GM19238 (cell line): ENCODE data around the gene ZNF853.
A peak's percentile ranks its signal among the peaks of the same experiment; 100 is the strongest.

ENCODE experiments used
- DNase-seq: peaks from one replicate; pipeline ENCODE4 v3.0.0; 2011; ENCODE audit warnings: low spot score; ENCODE audit not compliant: insufficient read length

Gene ZNF853

GRCh38 chr7:6636741-6637543 is 21.5 kb downstream of the ZNF853 start, which contains the start of gene ZNF316:
Gene ZNF316 (plus strand): TSS chr7:6637318. CDS start chr7:6642410, 5,092 bp downstream.
- peak; percentile 89 for DNase-seq

- peak; percentile 95 for DNase-seq
Measured at GRCh38 chr7:6637544-6638229, 22.3 kb downstream of the ZNF853 start.

- no peak for DNase-seq
Measured at GRCh38 chr7:6639032-6639431, 23.6 kb downstream of the ZNF853 start.

DNA sequence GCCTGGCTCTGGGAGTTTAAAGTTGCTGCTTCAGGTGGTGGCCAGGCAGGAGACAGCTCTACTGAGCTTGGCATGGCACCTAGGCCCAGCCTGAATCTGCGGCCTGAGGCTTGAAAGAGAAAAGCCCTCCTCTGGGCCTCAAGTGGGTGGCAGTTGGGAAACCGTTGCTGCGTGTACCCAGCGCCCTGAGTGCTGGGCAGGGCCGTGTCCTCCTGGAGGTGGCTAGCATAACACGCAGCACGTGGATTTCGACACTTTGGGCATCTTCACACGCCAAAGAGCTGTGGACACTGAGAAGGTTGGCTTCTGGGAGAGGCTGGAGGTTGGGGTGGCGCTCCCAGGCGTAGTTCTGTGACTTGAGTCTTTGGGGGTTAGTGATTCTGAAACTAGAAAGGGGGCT is 24.2 kb downstream of the ZNF853 start:
- DNase-seq, result no peak

DNA sequence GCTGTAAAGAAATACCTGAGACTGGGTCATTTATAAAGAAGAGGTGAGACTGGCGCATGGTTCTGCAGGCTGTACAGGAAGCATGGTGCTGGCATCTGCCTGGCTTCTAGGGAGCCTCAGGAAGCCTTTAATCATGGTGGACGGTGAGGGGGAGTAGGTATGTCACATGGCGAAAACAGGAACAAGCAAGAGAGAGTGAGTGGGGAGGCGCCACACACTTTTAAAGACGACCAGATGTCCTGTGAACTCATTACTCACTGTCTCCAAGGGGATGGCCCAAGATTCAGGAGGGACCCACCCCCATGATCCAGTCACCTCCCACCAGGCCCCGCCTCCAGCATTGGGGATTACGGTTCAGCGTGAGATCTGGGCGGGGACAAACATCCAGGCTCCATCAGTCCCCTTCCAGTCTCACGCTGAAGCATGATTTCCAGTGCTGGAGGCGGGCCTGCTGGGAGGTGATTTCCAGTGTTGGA is 24.9 kb downstream of the ZNF853 start:
- no peak for DNase-seq

- no peak for DNase-seq
Measured at GRCh38 chr7:6641305-6642035, 26.1 kb downstream of the ZNF853 start.

DNA sequence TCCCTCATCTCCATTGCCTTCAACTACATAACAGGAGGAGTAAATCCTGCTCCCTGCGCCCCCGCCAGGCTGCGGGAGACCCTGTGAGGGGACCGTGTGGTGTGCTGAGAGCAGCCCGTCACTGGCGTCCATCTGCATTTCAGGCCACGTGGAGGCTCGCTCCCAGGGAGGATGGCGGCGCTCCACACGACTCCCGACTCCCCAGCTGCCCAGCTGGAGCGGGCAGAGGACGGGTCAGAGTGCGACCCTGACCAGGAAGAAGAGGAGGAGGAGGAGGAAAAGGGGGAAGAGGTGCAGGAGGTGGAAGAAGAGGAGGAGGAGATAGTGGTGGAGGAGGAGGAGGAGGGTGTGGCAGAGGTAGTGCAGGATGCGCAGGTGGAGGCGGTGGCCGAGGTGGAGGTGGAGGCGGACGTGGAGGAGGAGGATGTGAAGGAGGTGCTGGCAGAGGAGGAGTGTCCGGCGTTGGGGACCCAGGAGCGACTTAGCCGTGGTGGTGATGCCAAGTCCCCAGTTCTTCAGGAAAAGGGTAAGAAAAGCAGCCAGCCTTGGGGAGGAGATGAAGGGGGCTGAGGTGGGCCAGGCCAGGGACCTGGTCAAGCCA is 26.9 kb downstream of the ZNF853 start:
- DNase-seq, result no peak

DNA sequence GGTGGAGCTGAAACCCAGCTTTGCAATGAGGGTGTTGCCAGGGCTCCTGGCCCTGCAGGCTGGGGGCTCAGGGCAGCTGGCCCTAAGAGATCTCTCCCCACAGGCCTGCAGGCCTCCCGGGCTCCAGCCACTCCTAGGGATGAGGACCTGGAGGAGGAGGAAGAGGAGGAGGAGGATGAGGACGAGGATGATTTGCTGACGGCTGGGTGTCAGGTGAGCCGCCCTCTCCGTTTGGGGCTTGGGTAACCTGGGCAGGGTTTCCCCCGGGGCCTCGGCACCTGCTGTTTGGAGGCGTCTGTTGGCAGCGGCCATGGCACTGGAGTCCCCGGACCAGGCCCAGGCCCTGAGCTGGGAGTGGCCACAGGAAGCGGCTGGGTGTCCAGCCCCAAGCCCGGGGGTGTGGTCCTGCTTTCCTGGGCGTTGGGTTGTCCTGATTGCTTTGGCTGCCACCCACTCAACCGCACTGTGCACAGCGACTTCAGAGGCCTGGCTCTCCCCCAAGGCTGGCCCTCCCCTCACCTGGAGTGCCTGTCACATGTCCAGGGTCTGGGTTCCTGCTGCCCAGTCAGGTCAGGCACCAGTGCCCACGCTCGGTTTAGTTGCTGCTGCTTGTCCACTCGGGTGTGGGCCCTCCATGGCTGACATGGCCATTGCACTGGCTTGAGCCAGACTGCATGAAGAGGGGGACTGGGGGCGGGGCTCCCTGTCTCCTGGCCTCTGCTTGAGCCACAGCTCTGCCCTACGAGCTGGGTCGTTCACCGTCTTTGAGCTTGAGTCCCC is 27.6 kb downstream of the ZNF853 start:
- DNase-seq, result no peak

DNA sequence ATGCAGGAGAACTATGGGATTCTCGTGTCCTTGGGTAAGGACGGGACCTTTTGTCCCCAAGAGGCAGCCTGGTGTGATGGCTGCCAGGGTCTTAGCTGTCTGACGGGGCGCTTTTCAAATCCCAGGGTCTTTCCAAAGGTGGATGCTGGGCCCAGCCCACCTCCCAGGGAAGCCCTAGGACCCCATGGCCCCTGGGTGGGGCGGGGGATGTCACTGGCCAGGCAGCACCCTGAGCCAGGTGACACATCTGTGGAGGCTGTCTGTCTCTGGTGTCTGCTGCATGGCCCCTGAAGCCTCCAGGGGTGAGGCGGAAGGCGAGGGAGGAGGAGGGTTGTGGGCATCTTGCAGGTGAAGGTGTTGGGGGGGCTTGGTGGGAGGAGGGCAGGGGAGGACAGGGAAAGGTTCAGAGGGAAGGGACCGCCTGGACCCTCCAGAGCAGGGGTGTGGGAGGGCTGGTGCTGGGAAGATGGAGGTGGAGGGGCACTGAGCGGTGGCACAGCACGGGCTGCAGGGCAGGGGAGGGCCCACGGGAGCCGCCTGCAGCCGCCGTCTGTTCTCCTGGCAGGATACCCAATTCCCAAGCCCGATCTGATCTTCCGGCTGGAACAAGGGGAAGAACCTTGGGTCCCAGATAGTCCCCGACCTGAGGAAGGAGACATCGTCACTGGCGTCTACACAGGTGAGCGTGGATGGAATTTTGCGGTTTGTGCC is 28.7 kb downstream of the ZNF853 start:
- no peak for DNase-seq

DNA sequence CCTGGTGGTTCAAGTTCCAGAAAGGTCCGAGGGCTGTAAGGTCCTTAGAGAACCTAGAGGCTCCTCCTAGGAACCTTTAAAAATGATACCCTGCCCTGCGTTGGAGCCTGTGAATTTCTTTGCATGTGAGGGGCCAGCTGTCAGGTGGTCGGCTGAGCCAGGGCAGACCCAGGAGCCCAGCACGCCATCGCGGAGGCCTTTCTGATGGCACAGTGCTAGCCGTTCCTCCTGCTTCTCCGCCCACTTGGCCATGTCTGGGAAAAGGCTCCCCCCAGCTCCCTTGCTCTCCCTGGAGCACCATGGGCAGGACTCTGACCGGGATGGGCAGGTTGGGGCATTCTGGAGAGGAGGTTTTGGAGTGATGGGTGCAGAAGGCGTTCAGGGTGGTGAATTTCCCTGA is 29.3 kb downstream of the ZNF853 start:
- DNase-seq, result no peak

- DNase-seq, result no peak
Measured at GRCh38 chr7:6646465-6646864, 31.1 kb downstream of the ZNF853 start.

- DNase-seq, result no peak
Measured at GRCh38 chr7:6647080-6647479, 31.7 kb downstream of the ZNF853 start.

DNA sequence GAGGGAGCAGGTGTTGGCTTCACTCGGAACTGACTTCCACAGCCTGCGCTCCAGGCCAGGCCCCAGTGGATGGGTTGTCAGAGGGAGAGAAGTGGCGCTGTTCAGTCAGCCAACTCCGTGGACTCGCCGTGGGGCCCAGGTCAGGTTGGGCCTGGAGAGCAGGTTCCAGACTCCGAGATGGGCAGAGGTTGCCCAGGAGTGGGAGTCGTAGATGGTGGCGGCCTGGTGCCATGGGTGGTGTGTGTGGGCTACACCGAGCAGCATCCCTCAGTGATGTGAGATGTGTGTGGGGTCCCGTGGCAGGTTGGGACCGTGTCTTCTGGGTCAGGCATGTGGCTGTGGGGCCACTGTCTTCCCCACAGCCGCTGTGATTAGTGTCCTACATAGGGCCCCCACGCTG is 32.1 kb downstream of the ZNF853 start:
- DNase-seq, result no peak

- DNase-seq, result no peak
Measured at GRCh38 chr7:6648066-6648814, 32.8 kb downstream of the ZNF853 start.

DNA sequence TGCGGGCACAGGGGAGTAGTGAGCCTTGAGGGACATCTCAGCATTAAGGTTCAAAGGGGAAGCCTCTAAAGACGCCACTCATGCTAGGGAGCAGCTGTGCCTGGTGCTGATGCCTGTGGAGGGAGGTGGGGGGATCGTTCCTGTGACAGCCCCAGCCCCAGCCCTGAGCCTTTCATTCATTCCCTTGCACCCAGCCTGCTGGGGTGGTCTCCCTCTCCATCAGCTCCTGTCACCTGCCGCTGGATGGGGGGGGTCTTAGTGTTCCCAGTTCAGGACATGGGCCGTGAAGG is 33.4 kb downstream of the ZNF853 start:
- no peak for DNase-seq

DNA sequence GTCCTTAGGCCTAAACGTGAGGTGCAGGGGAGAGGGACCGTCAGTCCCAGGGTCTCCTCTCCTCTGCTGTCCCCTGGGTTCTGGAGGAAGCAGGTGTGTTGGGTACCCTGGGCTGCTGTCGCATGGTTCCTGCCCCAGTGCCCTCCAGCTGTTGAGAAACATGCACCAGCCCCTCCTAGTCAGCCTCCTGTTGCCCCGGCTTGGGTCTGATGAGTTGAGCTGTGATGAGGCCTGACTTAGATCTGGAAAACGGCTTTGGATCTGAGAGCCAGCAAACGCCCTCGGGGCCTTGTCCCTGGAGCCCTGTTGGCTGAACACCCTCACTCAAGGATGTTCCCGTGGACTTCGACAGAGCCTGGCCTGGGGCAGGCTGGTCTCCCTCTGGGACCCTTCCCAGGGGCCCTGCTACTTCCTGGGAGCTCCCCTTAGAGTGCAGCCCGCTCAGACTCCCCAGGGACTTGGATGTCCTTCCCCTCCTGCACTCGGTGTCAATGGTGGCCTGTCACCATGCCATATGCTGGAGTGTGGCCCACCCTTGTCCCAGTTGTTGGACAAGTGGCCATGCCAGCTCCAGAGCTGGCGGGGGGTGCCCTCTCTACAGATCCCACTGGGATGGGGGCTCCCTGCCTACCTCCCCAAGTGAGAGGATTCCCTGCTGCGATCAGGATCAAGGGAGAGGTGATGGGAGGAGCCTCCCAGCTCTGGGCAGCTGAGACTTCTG is 34.0 kb downstream of the ZNF853 start:
- DNase-seq, result no peak

DNA sequence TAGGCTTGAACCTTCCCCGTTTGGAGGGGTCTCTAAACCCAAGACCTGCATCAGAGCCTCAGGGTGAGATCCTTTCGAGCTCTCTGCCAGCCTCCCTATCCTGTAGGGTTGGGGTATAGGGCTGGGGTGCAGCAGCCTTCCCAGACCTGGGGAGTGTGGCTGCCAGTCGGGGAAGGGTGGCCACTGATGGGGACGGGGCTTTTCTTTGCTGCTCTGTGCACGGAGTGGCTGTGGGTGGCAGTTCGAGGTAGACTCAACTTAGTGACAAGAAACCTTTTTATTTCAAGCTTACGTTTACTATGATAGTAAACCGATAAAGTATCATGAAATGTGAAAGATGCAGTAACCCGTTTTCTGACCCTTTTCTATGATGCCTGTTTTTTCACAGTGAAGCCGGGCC is 34.7 kb downstream of the ZNF853 start:
- DNase-seq, result no peak

GRCh38 chr7:6650521-6651011 is 35.2 kb downstream of the ZNF853 start:
- no peak for DNase-seq
